Measurements from ENCODE around the gene TMEM9.

Gene TMEM9

GRCh38 chr1:201154389-201155165 is at the start of gene TMEM9:
TMEM9 (minus strand) TSS chr1:201154474; CDS start chr1:201153923, 551 bp downstream.
- DNase-seq: peak; percentile 96

GRCh38 chr1:201198598-201198997 is 44.3 kb upstream of the TMEM9 start:
- DNase-seq: no peak

GRCh38 chr1:201194046-201194445 is 39.8 kb upstream of the TMEM9 start:
- no peak for DNase-seq

DNA sequence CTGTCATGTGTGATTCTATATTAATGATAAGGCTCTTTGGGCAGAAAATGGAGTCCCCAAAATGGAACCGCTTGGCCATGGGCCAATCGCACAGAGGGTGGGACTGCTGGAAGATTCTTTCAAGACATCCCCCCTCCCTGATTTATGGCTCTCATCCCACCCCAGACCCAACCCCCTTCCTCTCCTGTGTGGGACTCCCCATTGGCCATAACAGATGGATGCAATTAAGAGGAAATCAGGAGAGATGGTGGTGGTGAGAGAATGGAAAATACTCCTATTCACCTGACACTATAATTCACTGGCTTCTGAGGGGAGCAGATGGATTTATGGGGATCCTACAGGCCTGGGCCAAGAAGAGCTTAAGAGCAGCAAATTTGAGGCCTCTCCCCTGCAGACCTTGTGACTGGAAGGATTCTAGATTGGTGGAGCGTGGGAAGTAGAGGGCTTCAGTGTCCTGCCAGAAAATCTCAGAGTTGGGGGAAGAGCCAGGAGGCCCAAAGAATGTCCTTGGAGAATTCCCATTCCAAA is 38.1 kb upstream of the TMEM9 start:
- DNase-seq: no peak

GRCh38 chr1:201191653-201192260 is 37.5 kb upstream of the TMEM9 start:
- no peak for DNase-seq

DNA sequence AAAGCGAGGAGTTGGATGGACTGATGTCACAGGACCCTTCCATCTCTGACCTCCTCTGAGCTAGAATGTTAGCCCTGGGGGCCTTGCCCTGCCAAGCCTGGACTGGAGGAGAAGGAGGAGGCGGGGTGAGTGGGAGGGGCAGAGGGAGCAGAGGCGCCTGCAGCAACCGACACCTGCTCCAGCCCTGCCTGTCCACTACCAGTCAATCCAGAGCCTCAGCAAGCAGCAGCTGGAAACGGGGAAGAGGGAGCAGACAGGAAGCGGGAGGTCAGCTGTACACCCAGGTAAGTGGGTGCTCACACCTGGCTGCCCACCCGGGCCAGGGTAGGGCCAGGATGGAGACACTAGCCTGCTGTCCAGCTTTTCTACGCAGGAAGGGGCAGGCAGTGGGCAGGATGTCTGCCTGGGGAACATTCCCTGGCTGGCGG is 36.4 kb upstream of the TMEM9 start, which contains the start of gene IGFN1:
IGFN1 (plus strand) TSS at position 201 of the 428 bp plus-strand sequence. CDS start 2,470 bp downstream, outside the sequence.
- no peak for DNase-seq

GRCh38 chr1:201190005-201190404 is 35.7 kb upstream of the TMEM9 start:
- no peak for DNase-seq

- DNase-seq: no peak
Observed at GRCh38 chr1:201189085-201189484, 34.8 kb upstream of the TMEM9 start.

DNA sequence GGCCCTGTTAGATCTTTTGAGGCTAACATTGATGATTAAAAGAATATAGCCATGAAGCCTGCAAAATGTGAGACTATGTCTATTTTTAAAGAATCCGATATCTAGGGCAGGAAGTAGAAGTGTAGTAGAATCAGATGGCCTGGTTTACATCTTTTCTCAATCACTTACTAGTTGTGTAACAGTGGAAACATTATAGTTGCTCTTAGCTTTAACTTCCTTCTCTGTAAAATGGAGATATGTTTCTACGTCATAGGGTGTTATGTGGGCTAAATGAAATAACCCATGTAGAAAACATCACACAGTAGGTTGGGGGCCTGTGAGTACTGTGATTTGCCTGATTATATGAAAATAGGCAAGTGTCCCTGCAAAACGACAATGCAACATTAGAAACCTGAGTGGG is 31.9 kb upstream of the TMEM9 start:
- no peak for DNase-seq

DNA sequence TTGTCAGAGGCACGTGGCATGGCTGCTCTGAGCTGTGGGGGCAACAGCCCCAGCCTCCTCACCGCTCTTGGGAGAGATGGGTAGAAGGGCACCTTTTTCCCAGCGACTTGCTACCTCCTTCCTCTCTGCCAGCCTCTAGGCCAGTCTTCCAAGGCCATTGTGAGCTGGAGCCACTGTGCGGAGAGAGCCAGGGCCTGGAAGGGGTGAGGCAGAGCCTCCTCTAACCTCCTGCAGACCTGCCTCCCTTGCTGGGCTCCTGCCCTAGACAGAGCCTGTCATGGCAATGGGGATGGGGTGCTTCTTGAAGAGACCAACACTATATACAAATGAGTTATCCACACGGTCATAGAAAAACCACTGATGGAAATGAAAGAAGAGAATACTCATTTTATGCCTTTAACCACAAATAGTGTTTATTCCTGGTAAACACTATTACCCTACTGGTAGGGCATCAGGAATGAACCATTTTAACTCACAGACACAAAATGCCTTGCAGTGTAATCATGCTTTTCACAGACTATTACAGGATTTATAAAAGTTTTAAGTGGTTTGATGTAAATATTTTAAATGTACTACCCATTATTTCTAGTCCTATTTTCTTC is 31.4 kb upstream of the TMEM9 start:
- DNase-seq: no peak

DNA sequence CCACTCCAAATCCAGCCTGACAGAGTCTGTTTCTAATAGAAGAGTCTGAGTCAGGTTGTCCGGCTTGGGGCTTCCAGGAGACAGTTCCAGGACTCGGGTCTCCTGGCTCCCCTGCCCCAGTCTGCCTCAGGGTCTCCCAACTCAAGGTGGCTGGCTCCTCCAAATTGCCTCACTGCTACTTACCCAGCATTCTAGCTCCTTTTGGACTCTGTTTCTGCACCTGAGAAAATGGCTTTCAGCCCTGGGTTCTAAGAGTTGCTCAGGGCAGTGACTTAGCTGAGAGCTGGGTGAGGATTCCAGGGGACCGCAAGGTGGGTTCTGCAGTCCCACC is 30.8 kb upstream of the TMEM9 start:
- no peak for DNase-seq

- no peak for DNase-seq
Observed at GRCh38 chr1:201184307-201185122, 30.2 kb upstream of the TMEM9 start.

DNA sequence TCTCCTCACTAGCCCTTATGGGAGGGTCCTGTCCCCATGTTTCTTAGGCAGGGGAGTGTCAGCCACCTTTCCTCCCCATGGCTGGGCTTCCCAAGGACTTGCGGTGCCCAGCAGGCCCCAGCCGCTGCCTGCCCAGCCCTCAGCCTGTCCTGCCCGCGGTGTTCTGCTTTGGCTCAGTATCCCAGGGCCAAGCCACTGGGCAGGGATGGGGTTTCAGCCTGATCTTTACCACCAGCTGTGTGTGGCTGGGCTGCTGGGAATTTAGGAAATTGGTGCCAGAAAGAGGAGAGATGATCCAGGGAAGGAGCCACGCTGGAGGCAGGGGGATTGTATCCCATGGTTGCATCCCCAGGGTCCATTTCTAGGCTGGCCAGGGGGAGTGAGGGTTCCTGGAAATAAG is 29.5 kb upstream of the TMEM9 start:
- no peak for DNase-seq

DNA sequence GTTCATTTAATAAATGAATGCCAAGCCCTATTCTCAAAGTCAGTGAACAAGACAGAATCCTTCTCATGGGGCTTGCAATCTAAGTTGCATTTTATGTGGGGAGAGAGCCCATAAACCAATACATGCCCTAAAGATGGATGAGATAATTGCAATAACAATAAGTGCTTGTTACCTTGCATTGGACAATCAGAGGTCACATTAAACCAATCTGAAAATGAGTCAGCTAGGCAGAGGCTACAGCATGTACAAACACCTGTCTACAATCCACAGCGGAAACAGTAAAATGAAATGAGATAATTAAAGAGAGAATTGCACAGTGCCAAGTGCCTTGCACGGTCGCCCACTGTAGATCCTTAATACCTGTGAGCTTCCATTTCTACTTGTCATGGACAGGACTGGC is 28.9 kb upstream of the TMEM9 start:
- DNase-seq: no peak

DNA sequence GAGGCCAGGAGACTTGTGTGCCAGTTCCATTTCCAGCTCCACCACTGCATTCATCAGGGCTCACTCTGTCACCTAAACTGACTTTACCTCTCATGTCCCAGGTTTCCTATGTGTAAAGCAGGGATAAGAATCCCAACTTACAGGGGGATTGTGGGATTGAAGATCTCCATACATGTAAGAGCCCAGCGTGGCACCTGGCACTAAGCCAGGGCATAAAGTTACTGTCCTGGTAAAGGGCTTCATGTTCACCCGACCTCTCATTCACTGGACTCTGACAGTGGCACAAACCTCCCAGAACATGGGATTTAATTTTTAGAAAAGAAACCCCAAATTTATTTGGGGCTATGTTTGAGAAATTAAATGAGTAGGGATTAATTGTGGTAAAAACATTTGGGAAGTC is 27.5 kb upstream of the TMEM9 start:
- no peak for DNase-seq

DNA sequence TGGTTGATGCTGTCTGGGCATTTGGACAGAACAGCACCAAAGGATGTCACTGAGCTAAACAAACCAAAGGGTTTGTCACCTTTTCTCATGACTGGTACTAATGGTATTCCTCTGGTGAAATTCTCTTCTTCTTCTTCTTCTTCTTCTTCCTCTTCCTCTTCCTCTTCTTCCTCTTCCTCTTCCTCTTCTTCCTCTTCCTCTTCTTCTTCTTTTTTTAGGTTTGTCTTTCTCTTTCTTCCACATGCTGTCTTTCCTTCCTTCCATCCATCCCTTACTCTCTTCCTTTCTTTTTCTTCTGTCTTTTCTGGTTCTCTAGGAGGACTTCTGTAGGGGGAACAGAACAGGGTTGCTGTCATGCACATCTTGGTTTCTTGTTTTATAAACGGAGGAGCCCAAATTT is 27.0 kb upstream of the TMEM9 start:
- DNase-seq: no peak

DNA sequence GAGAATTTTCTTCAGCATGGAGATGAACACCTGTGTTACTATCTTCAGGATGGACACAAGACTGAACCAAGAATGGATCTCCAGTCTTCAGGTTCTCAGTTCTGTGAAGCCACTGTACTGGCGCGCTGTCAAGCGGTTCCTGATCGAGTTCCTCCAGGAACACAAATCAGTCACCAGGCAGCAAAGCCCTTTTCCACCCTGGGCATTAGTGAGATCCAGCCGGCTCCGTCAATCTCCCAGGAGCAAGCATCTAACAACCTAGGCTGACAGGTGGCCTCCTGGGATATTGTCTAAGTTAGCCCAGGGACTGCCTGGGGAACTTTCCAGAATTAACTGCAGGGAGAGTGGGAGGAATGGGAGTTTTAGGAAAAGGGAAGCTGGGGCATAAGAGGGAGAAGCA is 26.6 kb upstream of the TMEM9 start:
- no peak for DNase-seq

DNA sequence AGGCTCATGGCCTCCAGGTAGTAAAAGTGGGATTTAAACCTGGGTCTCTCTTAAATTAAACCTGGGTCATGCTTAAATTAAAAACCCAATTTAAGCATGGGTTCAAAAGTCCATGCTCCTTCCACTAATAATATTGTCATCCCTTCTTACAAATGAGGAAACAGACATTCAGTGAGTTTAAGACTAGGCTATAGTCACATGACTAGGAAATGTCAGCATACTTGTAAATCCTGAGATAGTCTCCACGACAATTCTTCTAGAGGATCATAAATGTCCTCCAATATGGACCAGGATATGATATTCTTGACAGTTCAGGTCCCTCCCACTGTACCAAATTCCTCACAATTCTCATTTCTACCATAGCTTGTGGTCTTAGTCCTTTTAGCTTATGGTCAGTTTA is 25.9 kb upstream of the TMEM9 start:
- no peak for DNase-seq

GRCh38 chr1:201178718-201179117 is 24.4 kb upstream of the TMEM9 start:
- DNase-seq: no peak

- no peak for DNase-seq
Observed at GRCh38 chr1:201176940-201177339, 22.7 kb upstream of the TMEM9 start.

DNA sequence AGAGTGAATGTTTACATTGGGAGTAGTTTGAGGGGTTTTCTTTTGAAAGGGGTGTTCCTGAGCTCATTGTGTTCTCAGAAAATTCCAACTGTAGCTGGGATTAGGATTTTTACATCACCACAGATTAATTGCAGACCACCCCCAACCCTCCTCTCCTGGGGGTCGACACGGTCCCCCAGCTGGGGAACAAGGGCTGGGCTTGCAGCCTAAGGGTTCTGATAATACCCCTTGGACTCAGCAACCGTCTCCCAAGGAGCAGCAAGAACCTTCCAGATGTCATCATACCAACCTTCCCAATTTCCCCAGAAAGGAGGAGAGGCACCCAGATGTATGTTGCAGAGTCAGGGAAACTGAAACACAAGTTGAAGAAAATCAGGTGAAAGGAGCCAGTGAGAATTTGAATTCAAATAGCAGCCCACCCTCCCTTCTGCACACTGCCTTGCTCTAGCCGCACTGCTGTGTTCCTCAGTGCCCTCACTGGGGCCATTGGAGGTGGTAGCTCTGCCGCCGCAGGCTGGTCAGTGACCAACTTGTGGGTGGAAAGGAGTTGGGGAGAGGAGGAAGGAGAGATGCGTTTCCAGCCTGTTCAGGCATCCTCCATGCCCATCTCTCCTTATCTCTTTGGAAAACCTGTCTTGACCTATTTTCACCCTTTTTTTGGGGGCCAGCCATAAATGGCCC is 21.7 kb upstream of the TMEM9 start:
- no peak for DNase-seq

DNA sequence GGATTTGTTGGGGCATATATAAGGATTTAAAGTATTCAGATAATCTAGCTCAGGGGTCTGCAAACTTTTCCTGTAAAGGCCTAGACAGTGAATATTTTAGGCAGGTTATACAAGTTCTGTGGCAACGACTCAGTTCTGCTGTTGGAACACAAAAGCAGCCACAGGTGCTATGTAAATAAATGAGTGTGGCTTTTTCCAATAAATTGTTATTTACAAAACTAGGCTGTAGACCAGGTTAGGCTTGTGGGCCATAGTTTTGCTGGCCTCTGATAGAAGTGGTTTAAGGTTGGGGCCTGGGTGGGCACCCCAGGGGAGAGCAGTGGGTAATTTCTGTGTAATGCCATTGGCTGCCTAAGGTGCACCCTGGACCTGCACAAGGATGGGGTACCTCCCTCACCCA is 19.5 kb upstream of the TMEM9 start:
- DNase-seq: no peak
